Vagina (tissue), 2 donors: ENCODE measurements around the gene CABLES2. TPM values are rescaled to one million over a fixed set of nuclear protein-coding genes. Genes with fewer than 3 reads are reported as not detected.

Source experiments
- DNase-seq, 2 donors: peaks; one replicate each; pipeline ENCODE4 v3.0.0-alpha.2; 2017; ENCODE audit errors: extremely low spot score in 2 of 2
- H3K27ac ChIP-seq: fragments of 200-600 bp; sonication (generic); one replicate; pipeline ENCODE4 v1.5.1; 2019
- H3K27me3 ChIP-seq: fragments of 200-600 bp; sonication (generic); one replicate; pipeline ENCODE4 v1.5.1; 2019
- H3K36me3 ChIP-seq, 2 donors: fragments of 200-600 bp; sonication (generic); one replicate each; pipeline ENCODE4 v1.5.1; 2017 to 2019
- H3K4me1 ChIP-seq: fragments of 200-600 bp; sonication (generic); one replicate; pipeline ENCODE4 v1.5.1; 2019
- H3K4me3 ChIP-seq, 2 donors: fragments of 200-600 bp; sonication (generic); 1 replicate in 1 of 2; 2 replicates in 1 of 2; pipeline ENCODE4 v1.5.1; 2016 to 2019
- H3K9me3 ChIP-seq: fragments of 200-600 bp; sonication (generic); one replicate; pipeline ENCODE4 v1.5.1; 2019
- CTCF ChIP-seq, 3 experiments: fragments of 450-650 bp in 2 of 3; fragments of 200-600 bp in 1 of 3; sonication (generic) in 1 of 3; IDR thresholded peaks; one replicate each; pipeline ENCODE4 v1.5.1; 2017 to 2019; ENCODE audit warnings: antibody characterized with exemption in 3 of 3, mild to moderate bottlenecking in 2 of 3, moderate library complexity in 2 of 3
- POLR2A ChIP-seq, 2 donors: fragments of 450-650 bp; IDR thresholded peaks; one replicate each; pipeline ENCODE4 v1.6.1; 2017; ENCODE audit warnings: antibody characterized with exemption in 2 of 2, mild to moderate bottlenecking in 2 of 2, moderate library complexity in 2 of 2
- POLR2AphosphoS5 ChIP-seq, 2 donors: sonication (generic); formaldehyde crosslinking; IDR thresholded peaks; one replicate each; pipeline ENCODE4 v1.9.0; 2017; ENCODE audit warnings: antibody characterized with exemption in 2 of 2, mild to moderate bottlenecking in 2 of 2, low read depth in 1 of 2; ENCODE audit not compliant: insufficient read depth in 1 of 2
- intact Hi-C: fragments of 100-400 bp; cut with DNase I; formaldehyde crosslinking; loops from one replicate; pipeline ENCODE4 v1.15.1; 2023
- total RNA-seq: library from RNA; depleted of rRNA; stranded (reverse); fragments of >200 nt; gene quantifications from one replicate; pipeline ENCODE4 v1.2.3, GENCODE V29; 2016

CABLES2 gene
- 1.5 TPM for total RNA-seq

GRCh38 chr20:62407221-62407992 lies at the start of gene CABLES2:
Gene CABLES2, minus strand, starts transcription at chr20:62407285. Its CDS starts 9 bp downstream, at chr20:62407276.
- DNase-seq, result peak in 1 of 2 donors; percentile 93
- Histone ChIP-seq H3K4me3 (peak within 1 kb of the TSS; percentile 55 to 89), H3K27me3 (no peaks in the 10 kb centered on the region), H3K27ac (peak within 1 kb of the TSS; percentile 74), H3K36me3 (no peaks in the 10 kb centered on the region), H3K4me1 (peaks cover 40% of the 10 kb centered on the region), H3K9me3 (no peaks in the 10 kb centered on the region)
- intact Hi-C loops, result no loop called here
- TF ChIP-seq POLR2AphosphoS5 (IDR thresholded peaks at IDR 0.05; ENCODE audit: insufficient read depth in 1 of 2, low read depth in 1 of 2) (peak; percentile 35 to 52), POLR2A (IDR thresholded peaks at IDR 0.05) (peak in 1 of 2 donors; percentile 6), CTCF (IDR thresholded peaks at IDR 0.05) (peak in 1 of 3 experiments; percentile 25)

- no peaks in the 10 kb centered on the region for H3K27me3 ChIP-seq
- DNase-seq, result no peak
- intact Hi-C loops, result no loop called here
Measured at GRCh38 chr20:62455929-62456328, 48.8 kb upstream of the CABLES2 start.

DNA sequence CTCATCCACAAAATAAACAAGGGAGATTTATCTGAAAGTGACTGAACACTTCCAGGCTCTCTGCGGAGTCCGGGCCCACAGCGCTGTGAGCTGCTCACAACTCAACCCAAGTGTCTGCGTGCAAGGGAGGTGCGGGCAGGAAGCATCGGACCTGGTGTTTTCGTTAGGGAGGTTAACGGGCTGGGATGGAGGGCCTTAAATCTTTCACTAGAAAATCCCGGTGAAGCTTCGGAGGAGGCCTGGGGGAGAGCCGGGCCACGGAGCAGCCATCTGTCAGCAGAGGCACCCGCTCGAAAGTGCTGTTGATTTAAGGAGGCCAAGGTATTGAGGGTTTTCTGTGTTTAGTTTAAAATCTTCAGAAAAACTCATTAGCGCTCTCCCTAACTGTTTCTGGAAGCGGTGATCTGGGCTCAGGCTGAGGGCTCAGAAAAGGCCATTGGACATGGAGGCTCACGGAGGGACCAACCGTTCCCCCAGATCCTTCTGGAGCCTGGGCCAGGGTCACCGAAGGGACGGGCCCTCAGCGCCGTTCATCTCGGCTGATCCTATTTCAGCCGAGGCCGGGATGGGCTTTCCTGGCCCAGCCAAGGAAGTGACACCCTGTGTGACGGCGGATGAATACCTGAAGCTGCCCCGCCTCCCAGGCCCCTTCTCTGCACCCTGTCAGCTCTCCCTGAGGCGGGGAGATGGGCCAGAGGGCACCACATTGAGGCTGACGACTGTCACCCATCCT lies 48.0 kb upstream of the CABLES2 start:
- Histone ChIP-seq H3K4me1 (no peaks in the 10 kb centered on the region), H3K9me3 (no peaks in the 10 kb centered on the region), H3K36me3 (no peaks in the 10 kb centered on the region), H3K27ac (no peak overlapping the region), H3K4me3 (no peak overlapping the region), H3K27me3 (no peaks in the 10 kb centered on the region)
- TF ChIP-seq CTCF (IDR thresholded peaks at IDR 0.05) (no peak), POLR2AphosphoS5 (IDR thresholded peaks at IDR 0.05; ENCODE audit: insufficient read depth in 1 of 2, low read depth in 1 of 2) (no peak), POLR2A (IDR thresholded peaks at IDR 0.05) (no peak)
- intact Hi-C loops, result no loop called here
- DNase-seq, result no peak

More at GRCh38 chr20:62455929-62456328, 48.8 kb upstream of the CABLES2 start:
- Histone ChIP-seq H3K27ac (no peak overlapping the region), H3K36me3 (no peaks in the 10 kb centered on the region), H3K4me3 (no peak overlapping the region), H3K4me1 (no peaks in the 10 kb centered on the region), H3K9me3 (no peaks in the 10 kb centered on the region)
- no peak for TF ChIP-seq POLR2AphosphoS5 (IDR thresholded peaks at IDR 0.05; ENCODE audit: insufficient read depth in 1 of 2, low read depth in 1 of 2)
- no peak for TF ChIP-seq CTCF (IDR thresholded peaks at IDR 0.05)
- no peak for TF ChIP-seq POLR2A (IDR thresholded peaks at IDR 0.05)

DNA sequence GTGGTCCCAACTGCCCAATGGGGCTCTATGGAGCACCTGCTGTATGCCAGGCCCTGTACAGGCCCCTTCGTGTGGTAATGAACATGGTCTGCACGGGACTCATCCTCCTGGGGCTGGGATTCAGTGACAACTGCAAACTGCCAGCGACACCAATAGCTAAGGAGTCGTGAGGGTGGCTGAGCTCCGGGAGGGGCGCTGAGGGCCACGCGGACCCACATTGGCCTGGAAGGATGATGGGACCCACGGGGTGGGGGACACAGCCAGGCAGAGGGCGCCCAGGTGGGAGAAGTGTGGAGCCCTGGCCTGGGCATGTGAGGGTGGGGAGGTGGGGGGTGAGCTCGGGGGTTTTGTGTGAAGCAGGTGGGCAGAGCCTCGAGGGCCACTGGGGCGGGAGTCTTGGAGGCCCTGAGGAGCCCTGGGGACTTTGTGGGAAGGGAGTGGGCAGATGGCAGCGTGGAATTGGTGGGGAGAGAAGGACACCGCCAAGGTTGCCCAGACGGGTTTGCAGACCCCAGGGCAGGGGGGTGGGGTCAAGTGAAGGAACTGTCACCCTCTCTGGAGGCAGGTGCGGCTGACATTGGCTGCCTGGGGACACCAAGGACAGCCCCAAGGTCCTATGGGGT lies 46.2 kb upstream of the CABLES2 start:
- no peaks in the 10 kb centered on the region for H3K36me3 ChIP-seq
- TF ChIP-seq POLR2AphosphoS5 (IDR thresholded peaks at IDR 0.05; ENCODE audit: insufficient read depth in 1 of 2, low read depth in 1 of 2) (no peak), CTCF (IDR thresholded peaks at IDR 0.05) (no peak), POLR2A (IDR thresholded peaks at IDR 0.05) (no peak)
- intact Hi-C loops, result no loop called here
- H3K4me1 ChIP-seq, result no peaks in the 10 kb centered on the region
- H3K27ac ChIP-seq, result no peak overlapping the region
- no peaks in the 10 kb centered on the region for H3K9me3 ChIP-seq
- no peak overlapping the region for H3K4me3 ChIP-seq
- no peak for DNase-seq
- no peaks in the 10 kb centered on the region for H3K27me3 ChIP-seq
